ENCODE results near the gene MTR. TPM values are rescaled to one million over a fixed set of nuclear protein-coding genes. Genes with fewer than 3 reads are reported as not detected.

The MTR gene
- total RNA-seq, 1 experiment from 2014 or later, result 19.4 TPM

GRCh38 chr1:236765831-236766230, 29.3 kb upstream of the MTR start:
- Histone ChIP-seq H3K27ac (ENCODE audit: low read length) (no peak overlapping the region), H3K79me2 (ENCODE audit: low read length) (no peaks in the 10 kb centered on the region), H3K9me2 (replicated peaks; ENCODE audit: insufficient read depth, low read length) (no peaks in the 10 kb centered on the region), H3K4me2 (ENCODE audit: low read depth, low read length, poor library complexity, severe bottlenecking) (no peak overlapping the region), H3K4me3 (ENCODE audit: low read length) (no peak overlapping the region), H3K9ac (ENCODE audit: low read length) (no peak overlapping the region), H3K4me1 (ENCODE audit: low read length) (no peaks in the 10 kb centered on the region), H4K20me1 (ENCODE audit: insufficient read depth, low read depth, low read length) (no peaks in the 10 kb centered on the region), H2AFZ (ENCODE audit: low read length) (no peak overlapping the region), H3K36me3 (ENCODE audit: insufficient read depth, low read length) (no peaks in the 10 kb centered on the region), H3K27me3 (ENCODE audit: low read length) (no peaks in the 10 kb centered on the region), H3K9me3 (ENCODE audit: low read length) (no peaks in the 10 kb centered on the region)
- DNase-seq, result no peak

GRCh38 chr1:236766506-236766905, 28.6 kb upstream of the MTR start:
- no peaks in the 10 kb centered on the region for H3K9me2 ChIP-seq (replicated peaks; ENCODE audit: insufficient read depth, low read length)
- no peaks in the 10 kb centered on the region for H4K20me1 ChIP-seq (ENCODE audit: insufficient read depth, low read depth, low read length)
- H2AFZ ChIP-seq (ENCODE audit: low read length), result no peak overlapping the region
- no peak overlapping the region for H3K4me2 ChIP-seq (ENCODE audit: low read depth, low read length, poor library complexity, severe bottlenecking)
- no peaks in the 10 kb centered on the region for H3K9me3 ChIP-seq (ENCODE audit: low read length)
- no peak overlapping the region for H3K9ac ChIP-seq (ENCODE audit: low read length)
- H3K4me3 ChIP-seq (ENCODE audit: low read length), result no peak overlapping the region
- no peaks in the 10 kb centered on the region for H3K36me3 ChIP-seq (ENCODE audit: insufficient read depth, low read length)
- no peak overlapping the region for H3K27ac ChIP-seq (ENCODE audit: low read length)
- no peak for DNase-seq
- H3K79me2 ChIP-seq (ENCODE audit: low read length), result no peaks in the 10 kb centered on the region
- H3K27me3 ChIP-seq (ENCODE audit: low read length), result no peaks in the 10 kb centered on the region
- H3K4me1 ChIP-seq (ENCODE audit: low read length), result no peaks in the 10 kb centered on the region

- Histone ChIP-seq H3K9me2 (replicated peaks; ENCODE audit: insufficient read depth, low read length) (no peaks in the 10 kb centered on the region), H3K4me1 (ENCODE audit: low read length) (no peaks in the 10 kb centered on the region), H3K27ac (ENCODE audit: low read length) (no peak overlapping the region), H2AFZ (ENCODE audit: low read length) (no peak overlapping the region), H3K36me3 (ENCODE audit: insufficient read depth, low read length) (no peaks in the 10 kb centered on the region), H3K79me2 (ENCODE audit: low read length) (no peaks in the 10 kb centered on the region), H4K20me1 (ENCODE audit: insufficient read depth, low read depth, low read length) (no peaks in the 10 kb centered on the region), H3K4me2 (ENCODE audit: low read depth, low read length, poor library complexity, severe bottlenecking) (no peak overlapping the region), H3K4me3 (ENCODE audit: low read length) (no peak overlapping the region), H3K9ac (ENCODE audit: low read length) (no peak overlapping the region), H3K9me3 (ENCODE audit: low read length) (no peaks in the 10 kb centered on the region), H3K27me3 (ENCODE audit: low read length) (no peaks in the 10 kb centered on the region)
- DNase-seq, result no peak
Observed at GRCh38 chr1:236767276-236767675, 27.8 kb upstream of the MTR start.

GRCh38 chr1:236768601-236769000, 26.5 kb upstream of the MTR start:
- H3K27me3 ChIP-seq (ENCODE audit: low read length), result no peaks in the 10 kb centered on the region

GRCh38 chr1:236773919-236774318, 21.2 kb upstream of the MTR start:
- no peaks in the 10 kb centered on the region for H3K79me2 ChIP-seq (ENCODE audit: low read length)
- no peak overlapping the region for H3K27ac ChIP-seq (ENCODE audit: low read length)
- H2AFZ ChIP-seq (ENCODE audit: low read length), result no peak overlapping the region; the same call in 1 of the 2 replicates
- no peak for DNase-seq
- no peak overlapping the region for H3K9ac ChIP-seq (ENCODE audit: low read length)
- H3K4me3 ChIP-seq (ENCODE audit: low read length), result no peak overlapping the region
- no peaks in the 10 kb centered on the region for H3K4me1 ChIP-seq (ENCODE audit: low read length)
- H3K9me2 ChIP-seq (replicated peaks; ENCODE audit: insufficient read depth, low read length), result no peaks in the 10 kb centered on the region
- no peaks in the 10 kb centered on the region for H4K20me1 ChIP-seq (ENCODE audit: insufficient read depth, low read depth, low read length)
- no peaks in the 10 kb centered on the region for H3K36me3 ChIP-seq (ENCODE audit: insufficient read depth, low read length)
- no peaks in the 10 kb centered on the region for H3K9me3 ChIP-seq (ENCODE audit: low read length)
- no peak overlapping the region for H3K4me2 ChIP-seq (ENCODE audit: low read depth, low read length, poor library complexity, severe bottlenecking)
- no peaks in the 10 kb centered on the region for H3K27me3 ChIP-seq (ENCODE audit: low read length)

More at GRCh38 chr1:236768601-236769000, 26.5 kb upstream of the MTR start:
- H3K9me2 ChIP-seq (replicated peaks; ENCODE audit: insufficient read depth, low read length), result no peaks in the 10 kb centered on the region
- no peaks in the 10 kb centered on the region for H3K4me1 ChIP-seq (ENCODE audit: low read length)
- no peak overlapping the region for H3K4me2 ChIP-seq (ENCODE audit: low read depth, low read length, poor library complexity, severe bottlenecking)
- no peaks in the 10 kb centered on the region for H4K20me1 ChIP-seq (ENCODE audit: insufficient read depth, low read depth, low read length)
- no peak overlapping the region for H2AFZ ChIP-seq (ENCODE audit: low read length)
- no peak overlapping the region for H3K27ac ChIP-seq (ENCODE audit: low read length)
- no peak overlapping the region for H3K4me3 ChIP-seq (ENCODE audit: low read length)
- H3K9me3 ChIP-seq (ENCODE audit: low read length), result no peaks in the 10 kb centered on the region
- H3K9ac ChIP-seq (ENCODE audit: low read length), result no peak overlapping the region
- DNase-seq, result no peak
- no peaks in the 10 kb centered on the region for H3K36me3 ChIP-seq (ENCODE audit: insufficient read depth, low read length)
- no peaks in the 10 kb centered on the region for H3K79me2 ChIP-seq (ENCODE audit: low read length)

GRCh38 chr1:236774926-236775325, 20.2 kb upstream of the MTR start:
- H3K79me2 ChIP-seq (ENCODE audit: low read length), result no peaks in the 10 kb centered on the region
- DNase-seq, result no peak
- H3K9me2 ChIP-seq (replicated peaks; ENCODE audit: insufficient read depth, low read length), result no peaks in the 10 kb centered on the region
- no peaks in the 10 kb centered on the region for H3K27me3 ChIP-seq (ENCODE audit: low read length)
- H3K9me3 ChIP-seq (ENCODE audit: low read length), result no peaks in the 10 kb centered on the region
- H3K4me2 ChIP-seq (ENCODE audit: low read depth, low read length, poor library complexity, severe bottlenecking), result no peak overlapping the region
- no peak overlapping the region for H3K27ac ChIP-seq (ENCODE audit: low read length)
- no peak overlapping the region for H3K9ac ChIP-seq (ENCODE audit: low read length)
- H2AFZ ChIP-seq (ENCODE audit: low read length), result no peak overlapping the region
- H3K4me3 ChIP-seq (ENCODE audit: low read length), result no peak overlapping the region
- no peaks in the 10 kb centered on the region for H3K4me1 ChIP-seq (ENCODE audit: low read length)
- H4K20me1 ChIP-seq (ENCODE audit: insufficient read depth, low read depth, low read length), result no peaks in the 10 kb centered on the region
- no peaks in the 10 kb centered on the region for H3K36me3 ChIP-seq (ENCODE audit: insufficient read depth, low read length)

- H3K4me2 ChIP-seq (ENCODE audit: low read depth, low read length, poor library complexity, severe bottlenecking), result no peak overlapping the region
- no peaks in the 10 kb centered on the region for H3K4me1 ChIP-seq (ENCODE audit: low read length)
- H3K79me2 ChIP-seq (ENCODE audit: low read length), result no peaks in the 10 kb centered on the region
- no peaks in the 10 kb centered on the region for H3K36me3 ChIP-seq (ENCODE audit: insufficient read depth, low read length)
- no peak overlapping the region for H2AFZ ChIP-seq (ENCODE audit: low read length)
- H3K27me3 ChIP-seq (ENCODE audit: low read length), result no peaks in the 10 kb centered on the region
- H3K9me3 ChIP-seq (ENCODE audit: low read length), result no peaks in the 10 kb centered on the region
- no peaks in the 10 kb centered on the region for H3K9me2 ChIP-seq (replicated peaks; ENCODE audit: insufficient read depth, low read length)
- H4K20me1 ChIP-seq (ENCODE audit: insufficient read depth, low read depth, low read length), result no peaks in the 10 kb centered on the region
- no peak overlapping the region for H3K27ac ChIP-seq (ENCODE audit: low read length)
- DNase-seq, result no peak
- no peak overlapping the region for H3K4me3 ChIP-seq (ENCODE audit: low read length)
- H3K9ac ChIP-seq (ENCODE audit: low read length), result no peak overlapping the region
Observed at GRCh38 chr1:236779312-236779711, 15.8 kb upstream of the MTR start.

GRCh38 chr1:236785477-236785876, 9.6 kb upstream of the MTR start:
- H3K4me1 ChIP-seq (ENCODE audit: low read length), result no peaks in the 10 kb centered on the region
- no peak overlapping the region for H3K27ac ChIP-seq (ENCODE audit: low read length)
- H3K4me3 ChIP-seq (ENCODE audit: low read length), result no peak overlapping the region
- no peaks in the 10 kb centered on the region for H4K20me1 ChIP-seq (ENCODE audit: insufficient read depth, low read depth, low read length)
- H3K4me2 ChIP-seq (ENCODE audit: low read depth, low read length, poor library complexity, severe bottlenecking), result no peak overlapping the region
- H3K79me2 ChIP-seq (ENCODE audit: low read length), result no peaks in the 10 kb centered on the region
- H3K9me3 ChIP-seq (ENCODE audit: low read length), result no peaks in the 10 kb centered on the region
- no peaks in the 10 kb centered on the region for H3K9me2 ChIP-seq (replicated peaks; ENCODE audit: insufficient read depth, low read length)
- H3K27me3 ChIP-seq (ENCODE audit: low read length), result no peaks in the 10 kb centered on the region
- no peak overlapping the region for H3K9ac ChIP-seq (ENCODE audit: low read length)
- DNase-seq, result no peak
- no peak overlapping the region for H2AFZ ChIP-seq (ENCODE audit: low read length)
- H3K36me3 ChIP-seq (ENCODE audit: insufficient read depth, low read length), result no peaks in the 10 kb centered on the region

- no peaks in the 10 kb centered on the region for H3K4me1 ChIP-seq (ENCODE audit: low read length)
- no peaks in the 10 kb centered on the region for H3K79me2 ChIP-seq (ENCODE audit: low read length)
- H2AFZ ChIP-seq (ENCODE audit: low read length), result no peak overlapping the region
- no peak for DNase-seq
- no peaks in the 10 kb centered on the region for H4K20me1 ChIP-seq (ENCODE audit: insufficient read depth, low read depth, low read length)
- H3K9me2 ChIP-seq (replicated peaks; ENCODE audit: insufficient read depth, low read length), result no peaks in the 10 kb centered on the region
- H3K4me2 ChIP-seq (ENCODE audit: low read depth, low read length, poor library complexity, severe bottlenecking), result no peak overlapping the region
- H3K36me3 ChIP-seq (ENCODE audit: insufficient read depth, low read length), result no peaks in the 10 kb centered on the region
- H3K9ac ChIP-seq (ENCODE audit: low read length), result no peak overlapping the region
- no peak overlapping the region for H3K4me3 ChIP-seq (ENCODE audit: low read length)
- H3K27ac ChIP-seq (ENCODE audit: low read length), result no peak overlapping the region
- H3K9me3 ChIP-seq (ENCODE audit: low read length), result no peaks in the 10 kb centered on the region
- no peaks in the 10 kb centered on the region for H3K27me3 ChIP-seq (ENCODE audit: low read length)
Observed at GRCh38 chr1:236786453-236786852, 8.6 kb upstream of the MTR start.
